HepG2 (cell line): Measurements from ENCODE around the gene INPP5E. TPM values are rescaled to one million over a fixed set of nuclear protein-coding genes. Genes with fewer than 3 reads are reported as not detected.

Source experiments
- EED ChIP-seq: sonication (generic); formaldehyde crosslinking; IDR thresholded peaks from 2 replicates; pipeline ENCODE4 v1.5.0; 2020; ENCODE audit warnings: mild to moderate bottlenecking, missing genetic modification reagents
- ETV6 ChIP-seq: sonication (generic); formaldehyde crosslinking; conservative IDR thresholded peaks from 2 replicates; pipeline ENCODE4 v1.4.0; 2020; ENCODE audit warnings: missing genetic modification reagents
- GFI1 ChIP-seq: sonication (generic); formaldehyde crosslinking; IDR thresholded peaks from 2 replicates; pipeline ENCODE4 v1.5.0; 2020; ENCODE audit warnings: missing genetic modification reagents, mild to moderate bottlenecking, borderline replicate concordance
- HIVEP1 ChIP-seq: sonication (generic); formaldehyde crosslinking; IDR thresholded peaks from 2 replicates; pipeline ENCODE4 v1.4.0; 2020; ENCODE audit warnings: mild to moderate bottlenecking, missing genetic modification reagents
- KAT2B ChIP-seq: fragments of 150-350 bp; IDR thresholded peaks from 2 replicates; pipeline ENCODE4 v1.6.1; 2014; ENCODE audit warnings: low read depth, low read length, borderline replicate concordance
- KDM2A ChIP-seq: sonication (generic); formaldehyde crosslinking; IDR thresholded peaks from 2 replicates; pipeline ENCODE4 v1.4.0; 2020; ENCODE audit warnings: low read depth, missing genetic modification reagents, borderline replicate concordance
- MAX ChIP-seq: IDR thresholded peaks from 2 replicates; pipeline ENCODE4 v1.6.1; 2012; ENCODE audit warnings: inconsistent platforms
- PRMT3 ChIP-seq: sonication (generic); formaldehyde crosslinking; IDR thresholded peaks from 2 replicates; pipeline ENCODE4 v1.8.1; 2022; ENCODE audit warnings: low read depth, mild to moderate bottlenecking, moderate library complexity, missing genetic modification reagents, borderline replicate concordance
- RAD21 ChIP-seq: fragments of 450-650 bp; formaldehyde crosslinking; IDR thresholded peaks from 2 replicates; pipeline ENCODE4 v1.5.0; 2020; ENCODE audit warnings: mild to moderate bottlenecking
- REST ChIP-seq, 2 experiments: IDR thresholded peaks; 2 replicates each; pipeline ENCODE4 v1.6.1; 2011 to 2012; ENCODE audit warnings: low read length in 2 of 2, borderline replicate concordance in 1 of 2, low read depth in 1 of 2, mild to moderate bottlenecking in 1 of 2, moderate library complexity in 1 of 2
- SMAD9 ChIP-seq: sonication (generic); formaldehyde crosslinking; IDR thresholded peaks from 2 replicates; pipeline ENCODE4 v1.5.1; 2020; ENCODE audit warnings: mild to moderate bottlenecking, missing genetic modification reagents
- TMF1 ChIP-seq: sonication (generic); formaldehyde crosslinking; IDR thresholded peaks from 2 replicates; pipeline ENCODE4 v1.8.1; 2022; ENCODE audit warnings: low read depth, missing genetic modification reagents
- ZBTB2 ChIP-seq: sonication (generic); formaldehyde crosslinking; IDR thresholded peaks from 2 replicates; pipeline ENCODE4 v1.8.0; 2022; ENCODE audit warnings: low read depth, missing genetic modification reagents
- ZFP1 ChIP-seq: IDR thresholded peaks from 2 replicates; pipeline ENCODE4 v1.6.1; 2016
- ZFP37 ChIP-seq: sonication (generic); formaldehyde crosslinking; IDR thresholded peaks from 2 replicates; pipeline ENCODE4 v1.4.0; 2020; ENCODE audit warnings: missing genetic modification reagents, borderline replicate concordance
- ZNF232 ChIP-seq: sonication (generic); formaldehyde crosslinking; IDR thresholded peaks from 2 replicates; pipeline ENCODE4 v1.4.0; 2020; ENCODE audit warnings: missing genetic modification reagents, borderline replicate concordance
- ZNF343 ChIP-seq: sonication (generic); formaldehyde crosslinking; IDR thresholded peaks from 2 replicates; pipeline ENCODE4 v1.4.0; 2020; ENCODE audit warnings: mild to moderate bottlenecking, missing genetic modification reagents
- ZNF513 ChIP-seq: sonication (generic); formaldehyde crosslinking; conservative IDR thresholded peaks from 2 replicates; pipeline ENCODE4 v1.5.0; 2020; ENCODE audit warnings: missing genetic modification reagents
- ZNF782 ChIP-seq: sonication (generic); formaldehyde crosslinking; IDR thresholded peaks from 2 replicates; pipeline ENCODE4 v1.4.0; 2020; ENCODE audit warnings: missing genetic modification reagents, mild to moderate bottlenecking, borderline replicate concordance
- polyA plus RNA-seq, 8 experiments: library from polyadenylated mRNA; depleted of rRNA in 3 of 8; stranded (reverse) in 7 of 8; unstranded in 1 of 8; fragments of >200 nt; fragmentation: Illumina TruSeq in 4 of 8; extraction: Trizol in 4 of 8; gene quantifications; 2 replicates each; pipeline versions ENCODE4 v1.2.1 to v1.2.3, GENCODE V29; 2011 to 2016; ENCODE audit warnings: low read depth in 4 of 8, missing spikeins in 1 of 8, mixed read lengths in 1 of 8; ENCODE audit not compliant: insufficient read depth in 1 of 8
- total RNA-seq, 5 experiments: library from RNA; depleted of rRNA; stranded (reverse); fragments of >200 nt; fragmentation: Illumina TruSeq; extraction: Trizol; gene quantifications; 2 replicates each; pipeline ENCODE4 v1.2.3, GENCODE V29; 2016; ENCODE audit warnings: low read depth in 1 of 5

Gene INPP5E
- total and polyA plus RNA-seq, 2 of the 13 experiments (the other 11 are each of a cell fraction or from before 2014, with no cell fraction given), result 5.5 TPM

GRCh38 chr9:136409557-136410455 lies 29.8 kb downstream of the INPP5E start (continued):
- TF ChIP-seq REST (IDR thresholded peaks at IDR 0.05; ENCODE audit: borderline replicate concordance in 1 of 2, low read depth in 1 of 2, low read length in 2 of 2), result no peak
- peak; percentile 80; the same call in 1 of the 2 replicates for TF ChIP-seq ZNF232 (CRISPR knock-in tag)
- TF ChIP-seq GFI1 (CRISPR knock-in tag), result no peak
- no peak; the same call in 1 of the 2 replicates for TF ChIP-seq EED (CRISPR knock-in tag)
- no peak for TF ChIP-seq ZFP37
- TF ChIP-seq ETV6 (CRISPR knock-in tag), result no peak
- TF ChIP-seq RAD21 (CRISPR knock-in tag), result no peak
- TF ChIP-seq ZFP1 (CRISPR knock-in tag), result no peak
- TF ChIP-seq MAX, result peak; percentile 94
- TF ChIP-seq KAT2B, result no peak
- peak; percentile 54; the same call in 1 of the 2 replicates for TF ChIP-seq HIVEP1 (CRISPR knock-in tag)
- peak; percentile 24; the same call in 1 of the 2 replicates for TF ChIP-seq ZBTB2
- TF ChIP-seq ZNF343 (CRISPR knock-in tag), result no peak
- TF ChIP-seq PRMT3 (CRISPR knock-in tag), result no peak
- TF ChIP-seq TMF1 (CRISPR knock-in tag), result no peak
- TF ChIP-seq KDM2A (CRISPR knock-in tag), result no peak
- peak; percentile 76 for TF ChIP-seq ZNF782 (CRISPR knock-in tag)
- TF ChIP-seq SMAD9 (CRISPR knock-in tag), result no peak
- TF ChIP-seq ZNF513, result no peak
